Measurements from ENCODE around the gene MRRF. TPM values are rescaled to one million over a fixed set of nuclear protein-coding genes. Genes with fewer than 3 reads are reported as not detected.

Gene MRRF
- total RNA-seq, 2 donors from 2014 or later = 20.7 to 21.4 TPM

GRCh38 chr9:122234022-122234748, 30.5 kb upstream of the MRRF start:
- H3K4me3 ChIP-seq = no peak overlapping the region
- peak; percentile 26 for DNase-seq (ENCODE audit: low spot score)
- H3K27ac ChIP-seq = no peak overlapping the region
- no peaks in the 10 kb centered on the region for H3K36me3 ChIP-seq
- H3K4me1 ChIP-seq = no peaks in the 10 kb centered on the region
- TF ChIP-seq CTCF (IDR thresholded peaks at IDR 0.05) = no peak
- H3K9me3 ChIP-seq = no peaks in the 10 kb centered on the region
- peaks cover 4 to 7% of the 10 kb centered on the region in 2 donors for H3K27me3 ChIP-seq

GRCh38 chr9:122236681-122237080, 28.0 kb upstream of the MRRF start:
- no peak for TF ChIP-seq CTCF (IDR thresholded peaks at IDR 0.05)
- Histone ChIP-seq H3K4me3 (no peak overlapping the region), H3K36me3 (peaks cover 21% of the 10 kb centered on the region), H3K4me1 (no peaks in the 10 kb centered on the region), H3K27me3 (no peaks in the 10 kb centered on the region), H3K27ac (no peak overlapping the region), H3K9me3 (no peaks in the 10 kb centered on the region)
- no peak for DNase-seq (ENCODE audit: low spot score)

GRCh38 chr9:122239722-122240121, 25.0 kb upstream of the MRRF start:
- Histone ChIP-seq H3K27ac (no peak overlapping the region), H3K36me3 (peaks cover 46% of the 10 kb centered on the region), H3K4me3 (no peak overlapping the region), H3K4me1 (no peaks in the 10 kb centered on the region), H3K27me3 (no peaks in the 10 kb centered on the region), H3K9me3 (no peaks in the 10 kb centered on the region)
- TF ChIP-seq CTCF (IDR thresholded peaks at IDR 0.05) = no peak
- no peak for DNase-seq (ENCODE audit: low spot score)

GRCh38 chr9:122244349-122244748, 20.3 kb upstream of the MRRF start:
- DNase-seq (ENCODE audit: low spot score) = no peak
- Histone ChIP-seq H3K4me3 (no peak overlapping the region), H3K4me1 (no peaks in the 10 kb centered on the region), H3K27ac (no peak overlapping the region), H3K27me3 (no peaks in the 10 kb centered on the region), H3K36me3 (peaks cover 81% of the 10 kb centered on the region), H3K9me3 (no peaks in the 10 kb centered on the region)
- no peak for TF ChIP-seq CTCF (IDR thresholded peaks at IDR 0.05)

- Histone ChIP-seq H3K4me1 (no peaks in the 10 kb centered on the region), H3K27me3 (no peaks in the 10 kb centered on the region), H3K9me3 (no peaks in the 10 kb centered on the region), H3K4me3 (no peak overlapping the region), H3K27ac (no peak overlapping the region), H3K36me3 (peaks cover 75% of the 10 kb centered on the region)
- DNase-seq (ENCODE audit: low spot score) = no peak
- no peak for TF ChIP-seq CTCF (IDR thresholded peaks at IDR 0.05)
Observed at GRCh38 chr9:122246666-122247065, 18.0 kb upstream of the MRRF start.

GRCh38 chr9:122248448-122248865, 16.2 kb upstream of the MRRF start:
- no peak for TF ChIP-seq CTCF (IDR thresholded peaks at IDR 0.05)
- Histone ChIP-seq H3K36me3 (peaks cover 70% of the 10 kb centered on the region), H3K27ac (no peak overlapping the region), H3K9me3 (no peaks in the 10 kb centered on the region), H3K4me3 (no peak overlapping the region), H3K27me3 (no peaks in the 10 kb centered on the region), H3K4me1 (peaks cover 0 to 9% of the 10 kb centered on the region in 2 donors)
- DNase-seq (ENCODE audit: low spot score) = no peak
